Jurkat, Clone E6-1 (cell line): Measurements from ENCODE around the gene CAD.

Experiments
- DNase-seq: peaks from one replicate; pipeline ENCODE4 v3.0.0-alpha.2; 2011; ENCODE audit warnings: low read depth, low spot score
- H3K4me3 ChIP-seq: 2 replicates; pipeline ENCODE4 v1.5.1; 2011; ENCODE audit warnings: mild to moderate bottlenecking, low read length, control low read depth, moderate library complexity

CAD gene

DNA sequence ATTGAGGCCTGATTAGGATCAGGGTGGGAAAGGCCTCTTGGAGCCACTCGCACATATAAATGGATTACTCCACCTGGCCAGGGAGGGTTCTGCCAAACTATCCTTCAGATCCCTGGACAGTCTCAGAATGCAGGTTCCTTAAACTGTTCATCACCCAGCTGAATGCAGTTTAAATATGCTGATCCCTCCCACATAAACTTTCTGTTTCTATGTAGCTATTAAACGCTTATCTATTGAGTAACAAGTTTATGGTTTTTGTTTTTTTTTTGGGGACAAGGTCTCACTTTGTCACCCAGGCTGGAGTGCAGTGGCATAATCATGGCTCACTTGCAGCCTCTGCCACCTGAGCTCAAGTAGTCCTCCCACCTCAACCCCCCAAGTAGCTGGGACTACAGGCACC lies 1.9 kb downstream of the CAD start:
- no peak for DNase-seq
- H3K4me3 ChIP-seq: no peak overlapping the region

DNA sequence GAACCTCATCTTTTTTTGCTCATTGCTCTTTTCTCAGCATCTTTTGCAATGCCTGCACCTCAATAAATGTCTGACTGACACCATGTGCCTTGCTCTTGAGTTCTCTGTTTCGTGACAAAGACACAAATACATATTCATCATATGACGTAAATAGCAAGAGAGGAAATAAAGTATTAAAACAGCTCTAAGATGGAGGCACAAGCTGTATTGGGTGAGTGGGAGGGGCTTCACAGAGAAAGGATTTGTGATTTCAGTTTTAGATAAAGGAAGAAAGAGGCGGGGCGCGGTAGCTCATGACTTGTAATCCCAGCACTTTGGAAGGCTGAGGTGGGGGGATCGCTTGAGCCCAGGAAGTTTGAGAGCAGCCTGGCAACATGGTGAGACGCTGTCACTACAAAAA lies 2.9 kb downstream of the CAD start:
- H3K4me3 ChIP-seq: no peak overlapping the region

DNA sequence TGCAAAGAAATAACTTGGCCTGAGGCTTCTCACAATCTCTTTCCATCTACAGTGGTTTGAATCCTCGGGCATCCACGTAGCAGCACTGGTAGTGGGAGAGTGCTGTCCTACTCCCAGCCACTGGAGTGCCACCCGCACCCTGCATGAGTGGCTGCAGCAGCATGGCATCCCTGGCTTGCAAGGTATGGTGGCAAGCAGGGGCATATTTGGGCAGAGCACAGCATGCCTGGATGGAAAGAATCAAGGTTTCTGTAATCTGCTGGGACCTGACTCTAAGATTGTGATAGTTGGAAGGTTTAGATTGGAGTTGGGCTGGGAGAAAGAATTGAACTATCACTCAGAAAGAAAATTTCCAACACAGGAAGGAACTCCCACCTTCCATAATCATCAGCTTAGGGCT lies 4.0 kb downstream of the CAD start:
- no peak overlapping the region for H3K4me3 ChIP-seq

More for the DNA sequence above, 2.9 kb downstream of the CAD start:
- no peak for DNase-seq

DNA sequence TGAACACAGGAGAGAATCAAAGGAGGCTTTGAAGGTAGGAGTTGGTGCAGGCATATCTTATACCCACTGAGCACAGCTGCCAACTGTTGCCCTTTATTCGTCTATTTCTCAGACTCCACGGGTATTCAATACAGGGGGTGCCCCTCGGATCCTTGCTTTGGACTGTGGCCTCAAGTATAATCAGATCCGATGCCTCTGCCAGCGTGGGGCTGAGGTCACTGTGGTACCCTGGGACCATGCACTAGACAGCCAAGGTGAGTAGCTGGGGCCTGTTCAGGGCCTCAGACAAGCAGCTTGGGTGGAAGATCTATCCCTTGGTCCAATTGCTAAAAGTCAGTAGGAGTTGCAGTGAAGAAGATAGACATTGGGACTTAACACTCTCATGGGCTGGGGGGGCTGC lies 5.2 kb downstream of the CAD start:
- DNase-seq: no peak
- no peak overlapping the region for H3K4me3 ChIP-seq

More for the DNA sequence above, 4.0 kb downstream of the CAD start:
- DNase-seq: no peak

DNA sequence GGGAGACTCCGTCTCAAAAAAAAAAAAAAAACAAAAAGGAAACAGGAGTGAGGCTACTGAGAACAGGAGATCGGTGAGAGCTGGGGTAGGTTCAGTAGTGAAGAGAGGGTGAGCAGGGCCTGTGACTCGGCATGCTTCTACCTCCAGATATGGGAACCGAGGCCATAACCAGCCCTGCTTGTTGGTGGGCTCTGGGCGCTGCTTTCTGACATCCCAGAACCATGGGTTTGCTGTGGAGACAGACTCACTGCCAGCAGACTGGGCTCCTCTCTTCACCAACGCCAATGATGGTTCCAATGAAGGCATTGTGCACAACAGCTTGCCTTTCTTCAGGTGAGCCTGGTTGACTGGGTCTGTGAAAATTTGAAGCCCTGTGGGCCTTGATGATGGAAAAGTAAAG lies 6.2 kb downstream of the CAD start:
- DNase-seq: no peak
- no peak overlapping the region for H3K4me3 ChIP-seq

DNA sequence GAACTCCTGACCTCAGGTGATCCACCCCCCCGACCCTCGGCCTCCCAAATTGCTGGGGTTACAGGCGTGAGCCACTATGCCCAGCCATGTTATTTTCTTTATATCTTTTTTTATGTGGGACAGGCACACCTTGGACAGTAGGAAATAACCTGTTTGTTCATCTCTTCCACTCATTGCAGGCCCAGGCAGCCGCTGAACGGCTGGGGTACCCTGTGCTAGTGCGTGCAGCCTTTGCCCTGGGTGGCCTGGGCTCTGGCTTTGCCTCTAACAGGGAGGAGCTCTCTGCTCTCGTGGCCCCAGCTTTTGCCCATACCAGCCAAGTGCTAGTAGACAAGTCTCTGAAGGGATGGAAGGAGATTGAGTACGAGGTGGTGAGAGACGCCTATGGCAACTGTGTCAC lies 8.4 kb downstream of the CAD start:
- H3K4me3 ChIP-seq: no peak overlapping the region
- no peak for DNase-seq

DNA sequence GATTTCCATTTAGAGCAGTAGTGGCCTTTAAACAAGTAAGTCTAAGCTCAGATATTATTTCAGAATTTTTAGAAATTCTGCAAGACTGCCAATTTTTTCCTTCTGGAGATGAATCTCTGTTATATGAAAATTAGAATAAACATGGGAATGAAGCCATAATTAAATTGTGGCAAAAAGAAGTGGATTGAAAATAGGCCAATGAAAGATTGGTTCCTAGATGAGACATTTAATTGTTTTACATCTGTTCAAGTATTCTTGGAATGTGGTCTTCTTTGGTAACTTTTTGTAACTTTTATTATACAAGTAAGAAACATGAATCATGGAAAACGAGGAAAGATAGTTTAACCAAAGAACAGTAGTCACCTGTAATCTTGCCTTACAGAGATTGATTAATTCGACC lies 10.3 kb downstream of the CAD start:
- no peak overlapping the region for H3K4me3 ChIP-seq
- DNase-seq: no peak

DNA sequence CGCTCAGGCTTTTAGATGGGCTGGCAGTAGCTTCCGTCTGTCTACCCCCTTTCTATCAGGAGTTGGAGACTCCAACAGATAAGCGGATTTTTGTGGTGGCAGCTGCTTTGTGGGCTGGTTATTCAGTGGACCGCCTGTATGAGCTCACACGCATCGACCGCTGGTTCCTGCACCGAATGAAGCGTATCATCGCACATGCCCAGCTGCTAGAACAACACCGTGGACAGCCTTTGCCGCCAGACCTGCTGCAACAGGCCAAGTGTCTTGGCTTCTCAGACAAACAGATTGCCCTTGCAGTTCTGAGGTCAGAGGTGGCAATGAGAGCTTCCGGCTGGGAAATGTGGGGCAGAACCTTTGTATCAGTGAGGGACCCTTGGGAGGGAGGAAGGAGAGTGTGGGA lies 14.8 kb downstream of the CAD start:
- DNase-seq: no peak
- H3K4me3 ChIP-seq: no peak overlapping the region

DNA sequence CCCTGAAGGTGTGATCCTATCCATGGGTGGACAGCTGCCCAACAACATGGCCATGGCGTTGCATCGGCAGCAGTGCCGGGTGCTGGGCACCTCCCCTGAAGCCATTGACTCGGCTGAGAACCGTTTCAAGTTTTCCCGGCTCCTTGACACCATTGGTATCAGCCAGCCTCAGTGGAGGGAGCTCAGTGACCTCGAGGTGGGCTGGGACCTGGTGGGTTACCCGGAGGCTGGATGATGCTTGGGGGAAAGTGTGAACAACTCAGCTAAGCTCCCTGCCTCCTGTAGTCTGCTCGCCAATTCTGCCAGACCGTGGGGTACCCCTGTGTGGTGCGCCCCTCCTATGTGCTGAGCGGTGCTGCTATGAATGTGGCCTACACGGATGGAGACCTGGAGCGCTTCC lies 16.2 kb downstream of the CAD start:
- H3K4me3 ChIP-seq: no peak overlapping the region
- DNase-seq: no peak

DNA sequence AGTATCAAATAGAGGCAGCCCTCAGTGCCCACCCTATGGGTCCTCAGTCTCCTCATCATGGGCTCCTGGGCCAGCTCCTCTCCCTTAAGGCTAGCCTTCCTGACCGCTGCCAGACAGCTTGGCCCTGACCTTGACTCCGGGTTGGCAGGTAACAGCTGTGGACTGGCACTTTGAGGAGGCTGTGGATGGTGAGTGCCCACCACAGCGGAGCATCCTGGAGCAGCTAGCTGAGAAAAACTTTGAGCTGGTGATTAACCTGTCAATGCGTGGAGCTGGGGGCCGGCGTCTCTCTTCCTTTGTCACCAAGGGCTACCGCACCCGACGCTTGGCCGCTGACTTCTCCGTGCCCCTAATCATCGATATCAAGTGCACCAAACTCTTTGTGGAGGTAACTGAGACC lies 19.0 kb downstream of the CAD start:
- H3K4me3 ChIP-seq: no peak overlapping the region

DNA sequence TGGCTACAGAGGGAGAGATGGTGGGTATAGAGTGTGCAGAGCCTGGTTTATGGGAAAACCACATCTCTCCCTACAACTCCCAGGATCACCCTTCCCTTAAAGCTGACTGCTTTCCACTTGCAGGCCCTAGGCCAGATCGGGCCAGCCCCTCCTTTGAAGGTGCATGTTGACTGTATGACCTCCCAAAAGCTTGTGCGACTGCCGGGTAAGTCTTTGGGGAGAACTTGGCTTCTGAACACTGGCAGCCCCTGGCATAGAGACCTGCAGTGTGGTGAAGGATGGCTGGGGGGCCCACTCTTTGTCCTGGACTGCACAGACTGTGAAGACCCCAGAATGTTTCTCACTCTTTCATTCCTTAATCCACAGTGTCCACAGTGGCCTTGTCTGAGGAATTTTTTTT lies 19.5 kb downstream of the CAD start:
- no peak overlapping the region for H3K4me3 ChIP-seq
- DNase-seq: no peak

More for the DNA sequence above, 19.0 kb downstream of the CAD start:
- DNase-seq: no peak

DNA sequence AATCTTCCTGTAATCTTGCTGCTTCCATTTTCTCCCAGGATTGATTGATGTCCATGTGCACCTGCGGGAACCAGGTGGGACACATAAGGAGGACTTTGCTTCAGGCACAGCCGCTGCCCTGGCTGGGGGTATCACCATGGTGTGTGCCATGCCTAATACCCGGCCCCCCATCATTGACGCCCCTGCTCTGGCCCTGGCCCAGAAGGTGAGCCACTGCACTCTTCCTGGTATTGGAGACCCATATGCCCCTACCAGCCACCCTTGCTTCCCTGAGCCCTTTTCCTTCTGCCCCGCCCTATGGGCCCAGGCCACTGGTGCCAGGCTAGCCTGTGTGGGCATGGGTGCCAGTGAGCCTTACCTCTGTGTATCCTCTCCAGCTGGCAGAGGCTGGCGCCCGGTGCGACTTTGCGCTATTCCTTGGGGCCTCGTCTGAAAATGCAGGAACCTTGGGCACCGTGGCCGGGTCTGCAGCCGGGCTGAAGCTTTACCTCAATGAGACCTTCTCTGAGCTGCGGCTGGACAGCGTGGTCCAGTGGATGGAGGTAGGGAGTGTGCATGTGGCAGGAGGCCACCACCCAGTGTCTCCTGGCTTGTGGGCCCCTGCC lies 20.3 kb downstream of the CAD start:
- no peak overlapping the region for H3K4me3 ChIP-seq

DNA sequence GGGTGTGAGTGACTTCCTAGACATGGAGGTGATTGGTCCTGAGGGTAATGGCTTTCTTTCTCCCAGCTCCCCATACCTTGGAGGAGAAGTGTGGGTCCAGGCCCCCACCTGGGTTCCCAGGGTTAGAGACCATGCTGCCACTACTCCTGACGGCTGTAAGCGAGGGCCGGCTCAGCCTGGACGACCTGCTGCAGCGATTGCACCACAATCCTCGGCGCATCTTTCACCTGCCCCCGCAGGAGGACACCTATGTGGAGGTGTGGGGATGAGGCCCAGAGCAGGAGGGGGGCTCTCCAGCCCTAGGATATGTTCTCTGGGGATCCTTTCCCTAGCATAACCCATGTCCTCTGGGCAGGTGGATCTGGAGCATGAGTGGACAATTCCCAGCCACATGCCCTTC lies 21.8 kb downstream of the CAD start:
- DNase-seq: no peak
- no peak overlapping the region for H3K4me3 ChIP-seq

More for the DNA sequence above, 20.3 kb downstream of the CAD start:
- no peak for DNase-seq

DNA sequence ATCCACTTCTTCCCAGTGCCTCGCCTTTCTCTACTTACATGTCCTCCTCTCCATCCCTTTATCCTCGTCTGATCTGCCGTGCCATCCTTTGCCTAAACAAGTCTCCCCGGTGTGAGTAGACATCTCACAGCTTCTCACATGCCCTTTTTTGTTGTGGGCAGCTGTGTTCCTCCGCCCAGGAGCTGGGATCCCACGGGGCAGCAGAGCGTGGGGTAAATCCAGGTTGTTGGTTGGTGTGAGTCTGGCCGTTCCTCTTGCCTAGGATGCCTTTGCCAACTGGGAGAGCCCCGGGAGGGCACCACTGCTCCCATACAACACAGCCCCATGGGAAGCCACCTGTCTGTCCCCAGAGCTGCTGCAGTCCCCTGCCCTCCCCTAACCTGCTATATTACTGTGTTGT lies 23.2 kb downstream of the CAD start:
- DNase-seq: no peak
- no peak overlapping the region for H3K4me3 ChIP-seq

DNA sequence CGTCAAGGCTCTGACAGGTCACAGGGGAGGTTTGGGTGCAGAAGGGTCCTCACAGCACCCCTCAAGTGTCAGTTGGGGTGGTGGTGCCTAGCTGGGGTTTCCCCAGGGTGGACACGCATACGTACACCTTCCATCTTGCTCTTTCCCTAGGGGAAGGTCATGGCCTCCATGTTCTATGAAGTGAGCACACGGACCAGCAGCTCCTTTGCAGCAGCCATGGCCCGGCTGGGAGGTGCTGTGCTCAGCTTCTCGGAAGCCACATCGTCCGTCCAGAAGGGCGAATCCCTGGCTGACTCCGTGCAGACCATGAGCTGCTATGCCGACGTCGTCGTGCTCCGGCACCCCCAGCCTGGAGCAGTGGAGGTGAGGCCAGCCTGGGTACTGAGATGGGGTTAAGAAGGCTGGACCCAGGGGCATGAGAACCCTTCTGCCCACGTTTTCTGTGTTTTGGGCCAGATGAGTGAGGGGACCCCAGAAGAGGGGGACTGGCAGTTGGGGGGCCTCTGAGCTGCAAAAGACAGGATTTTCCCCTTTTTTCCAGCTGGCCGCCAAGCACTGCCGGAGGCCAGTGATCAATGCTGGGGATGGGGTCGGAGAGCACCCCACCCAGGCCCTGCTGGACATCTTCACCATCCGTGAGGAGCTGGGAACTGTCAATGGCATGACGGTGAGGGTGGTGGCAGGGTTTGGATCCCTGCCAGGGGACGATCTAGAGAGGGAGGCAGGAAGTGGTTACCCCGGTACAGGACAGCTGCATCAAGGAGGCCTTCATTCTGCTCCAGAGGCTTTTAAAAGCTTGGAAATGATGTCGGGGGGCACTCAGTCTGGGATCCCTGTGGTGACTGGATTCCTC lies 24.8 kb downstream of the CAD start:
- H3K4me3 ChIP-seq: no peak overlapping the region
- DNase-seq: peak; percentile 42

DNA sequence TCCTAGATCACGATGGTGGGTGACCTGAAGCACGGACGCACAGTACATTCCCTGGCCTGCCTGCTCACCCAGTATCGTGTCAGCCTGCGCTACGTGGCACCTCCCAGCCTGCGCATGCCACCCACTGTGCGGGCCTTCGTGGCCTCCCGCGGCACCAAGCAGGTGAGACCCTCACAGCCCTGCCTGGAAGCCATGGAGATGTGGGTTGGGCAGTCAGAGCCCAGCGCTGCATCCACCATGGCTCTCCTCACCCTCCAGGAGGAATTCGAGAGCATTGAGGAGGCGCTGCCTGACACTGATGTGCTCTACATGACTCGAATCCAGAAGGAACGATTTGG lies 25.4 kb downstream of the CAD start:
- H3K4me3 ChIP-seq: no peak overlapping the region
- no peak for DNase-seq

DNA sequence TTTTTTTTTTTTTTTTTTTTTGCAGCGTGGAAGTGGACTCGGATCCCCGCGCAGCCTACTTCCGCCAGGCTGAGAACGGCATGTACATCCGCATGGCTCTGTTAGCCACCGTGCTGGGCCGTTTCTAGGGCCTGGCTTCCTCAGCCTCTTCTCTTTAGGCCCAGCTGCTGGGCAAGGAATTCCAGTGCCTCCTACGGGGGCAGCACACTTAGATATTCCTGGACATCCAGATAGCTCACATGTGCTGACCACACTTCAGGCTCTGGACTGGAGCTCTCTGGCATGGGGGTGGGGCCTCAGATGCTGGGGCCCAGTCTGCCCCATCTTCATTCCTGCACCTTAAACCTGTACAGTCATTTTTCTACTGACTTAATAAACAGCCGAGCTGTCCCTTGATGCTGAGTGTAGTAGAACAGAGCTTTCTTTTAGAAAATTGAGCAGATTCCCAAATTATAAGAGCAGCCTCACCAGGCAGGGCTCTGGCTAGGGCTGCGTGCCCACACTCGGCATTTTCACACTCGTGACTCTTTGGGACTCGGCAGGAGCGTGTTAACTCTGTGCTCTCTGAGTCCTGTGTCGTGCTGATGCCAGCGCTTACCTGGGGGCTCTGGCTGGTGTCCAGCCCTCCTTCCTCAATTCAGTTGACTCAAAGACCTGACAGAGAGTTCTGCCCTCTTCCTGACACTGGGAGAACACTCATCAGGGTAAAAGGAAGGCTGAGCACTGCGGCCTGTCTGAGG lies 26.4 kb downstream of the CAD start:
- DNase-seq: no peak
- no peak overlapping the region for H3K4me3 ChIP-seq

DNA sequence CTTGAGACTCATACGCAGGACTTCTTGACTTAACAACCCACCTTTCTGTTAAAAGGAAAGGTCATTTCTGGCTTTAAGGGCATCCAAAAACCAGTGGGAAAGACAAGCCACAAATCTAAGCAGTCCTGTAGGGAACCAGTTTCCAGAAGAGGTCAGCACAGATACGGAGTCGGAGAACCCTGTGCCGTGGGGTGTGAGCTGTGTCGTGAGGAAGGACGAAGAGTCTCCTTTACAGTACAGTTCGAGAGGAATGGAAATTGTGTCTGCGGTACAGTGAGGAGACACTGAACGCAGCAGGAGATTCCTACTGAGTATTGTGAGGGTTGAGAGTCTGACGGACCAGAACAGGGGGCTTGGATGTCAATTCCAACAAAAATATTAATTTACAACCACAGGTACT lies 27.9 kb downstream of the CAD start:
- no peak overlapping the region for H3K4me3 ChIP-seq
- no peak for DNase-seq

DNA sequence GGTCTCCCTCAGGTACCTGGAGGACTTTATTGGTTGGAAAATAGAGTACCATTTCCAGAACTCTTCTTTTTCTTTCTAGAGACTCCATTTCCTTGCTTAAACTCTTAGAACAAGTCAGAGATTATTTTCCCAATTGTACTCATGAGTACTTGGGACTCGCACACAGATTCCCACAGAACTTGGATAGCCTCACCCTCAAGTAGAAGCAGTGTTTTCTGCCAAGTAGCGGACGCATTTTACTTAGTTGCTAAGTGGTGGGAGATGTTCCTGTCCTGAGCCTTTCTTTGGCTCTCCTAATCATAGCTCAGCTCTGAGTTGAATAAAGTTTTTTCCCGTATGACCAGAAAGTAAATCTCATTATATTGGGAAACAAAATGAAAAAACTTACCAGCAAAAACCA lies 28.5 kb downstream of the CAD start:
- no peak overlapping the region for H3K4me3 ChIP-seq
- no peak for DNase-seq

DNA sequence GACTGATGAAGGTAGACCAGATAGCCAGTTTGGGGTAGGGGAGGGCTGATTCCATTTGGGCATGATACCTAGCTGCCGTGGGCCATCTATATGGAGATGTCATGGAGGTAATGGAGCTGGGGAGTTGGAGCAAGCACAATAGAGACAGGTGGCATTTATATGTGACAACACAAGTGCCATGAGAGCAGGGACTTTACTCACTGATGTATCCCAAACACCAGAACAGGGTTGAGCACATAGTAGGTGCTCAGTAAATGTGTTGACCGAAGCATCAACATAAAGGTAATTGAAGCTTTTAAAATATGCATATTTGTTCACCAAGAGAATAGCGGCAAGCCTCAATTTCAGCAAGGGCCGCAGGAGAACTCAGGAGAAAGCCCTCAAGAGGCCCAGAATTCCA lies 30.7 kb downstream of the CAD start:
- no peak for DNase-seq
- H3K4me3 ChIP-seq: no peak overlapping the region
